ENCODE measurements around the gene CAMK1D.

Gene CAMK1D

GRCh38 chr10:12413369-12413711 is 64.0 kb downstream of the CAMK1D start:
- H3K27me3 ChIP-seq (replicated peaks; ENCODE audit: insufficient read depth, low read length), result no peaks in the 10 kb centered on the region
- no peaks in the 10 kb centered on the region for H3K9me3 ChIP-seq (replicated peaks; ENCODE audit: insufficient read depth, low read length)
- TF ChIP-seq CTCF (IDR thresholded peaks at IDR 0.05; ENCODE audit: low read length) (no peak), EZH2 (optimal IDR thresholded peaks at IDR 0.05; ENCODE audit: low read depth, low read length) (no peak), EZH2phosphoT487 (IDR thresholded peaks at IDR 0.05; ENCODE audit: low read length) (no peak)
- no peaks in the 10 kb centered on the region for H3F3A ChIP-seq (ENCODE audit: insufficient read depth, low read length)
- H3K4me3 ChIP-seq (ENCODE audit: low read length), result no peak overlapping the region
- no peaks in the 10 kb centered on the region for H4K20me1 ChIP-seq (ENCODE audit: insufficient read depth, low read length)
- H3K9me2 ChIP-seq (replicated peaks; ENCODE audit: insufficient read depth, low read length), result no peaks in the 10 kb centered on the region
- no peak for DNase-seq
- no peak overlapping the region for H3K27ac ChIP-seq (ENCODE audit: low read length)
- peaks cover 67% of the 10 kb centered on the region for H3K79me2 ChIP-seq (ENCODE audit: low read length)
- no peaks in the 10 kb centered on the region for H3K4me1 ChIP-seq (ENCODE audit: low read length)
- no peak overlapping the region for H3K4me2 ChIP-seq (ENCODE audit: low read depth, low read length)
- H2AFZ ChIP-seq (ENCODE audit: low read length), result no peak overlapping the region
- no peak overlapping the region for H3K9ac ChIP-seq (ENCODE audit: low read length)
- H3K36me3 ChIP-seq (replicated peaks; ENCODE audit: insufficient read depth, low read length), result no peaks in the 10 kb centered on the region

- no peak overlapping the region for H2AFZ ChIP-seq (ENCODE audit: low read length)
- H3K4me1 ChIP-seq (ENCODE audit: low read length), result no peaks in the 10 kb centered on the region
- no peaks in the 10 kb centered on the region for H3K27me3 ChIP-seq (replicated peaks; ENCODE audit: insufficient read depth, low read length)
- H3K9me3 ChIP-seq (replicated peaks; ENCODE audit: insufficient read depth, low read length), result no peaks in the 10 kb centered on the region
- H4K20me1 ChIP-seq (ENCODE audit: insufficient read depth, low read length), result no peaks in the 10 kb centered on the region
- H3K9me2 ChIP-seq (replicated peaks; ENCODE audit: insufficient read depth, low read length), result no peaks in the 10 kb centered on the region
- no peak overlapping the region for H3K27ac ChIP-seq (ENCODE audit: low read length)
- peaks cover 66% of the 10 kb centered on the region for H3K79me2 ChIP-seq (ENCODE audit: low read length)
- H3K4me2 ChIP-seq (ENCODE audit: low read depth, low read length), result no peak overlapping the region
- H3K36me3 ChIP-seq (replicated peaks; ENCODE audit: insufficient read depth, low read length), result no peaks in the 10 kb centered on the region
- TF ChIP-seq EZH2phosphoT487 (IDR thresholded peaks at IDR 0.05; ENCODE audit: low read length), result no peak
- TF ChIP-seq EZH2 (optimal IDR thresholded peaks at IDR 0.05; ENCODE audit: low read depth, low read length), result no peak
- TF ChIP-seq CTCF (IDR thresholded peaks at IDR 0.05; ENCODE audit: low read length), result no peak
- H3K9ac ChIP-seq (ENCODE audit: low read length), result no peak overlapping the region
- no peak overlapping the region for H3K4me3 ChIP-seq (ENCODE audit: low read length)
- no peaks in the 10 kb centered on the region for H3F3A ChIP-seq (ENCODE audit: insufficient read depth, low read length)
- DNase-seq, result no peak
Measured at GRCh38 chr10:12414278-12414989, 65.1 kb downstream of the CAMK1D start.

GRCh38 chr10:12416344-12417050 is 67.2 kb downstream of the CAMK1D start:
- H3K9me3 ChIP-seq (replicated peaks; ENCODE audit: insufficient read depth, low read length), result no peaks in the 10 kb centered on the region
- no peak overlapping the region for H3K9ac ChIP-seq (ENCODE audit: low read length)
- no peaks in the 10 kb centered on the region for H3K36me3 ChIP-seq (replicated peaks; ENCODE audit: insufficient read depth, low read length)
- no peak for DNase-seq
- no peak overlapping the region for H3K4me3 ChIP-seq (ENCODE audit: low read length)
- no peaks in the 10 kb centered on the region for H3K4me1 ChIP-seq (ENCODE audit: low read length)
- no peaks in the 10 kb centered on the region for H3K9me2 ChIP-seq (replicated peaks; ENCODE audit: insufficient read depth, low read length)
- H3K79me2 ChIP-seq (ENCODE audit: low read length), result peaks cover 65% of the 10 kb centered on the region
- no peaks in the 10 kb centered on the region for H4K20me1 ChIP-seq (ENCODE audit: insufficient read depth, low read length)
- no peak overlapping the region for H3K27ac ChIP-seq (ENCODE audit: low read length)
- H2AFZ ChIP-seq (ENCODE audit: low read length), result no peak overlapping the region
- no peaks in the 10 kb centered on the region for H3K27me3 ChIP-seq (replicated peaks; ENCODE audit: insufficient read depth, low read length)
- H3K4me2 ChIP-seq (ENCODE audit: low read depth, low read length), result no peak overlapping the region
- TF ChIP-seq EZH2phosphoT487 (IDR thresholded peaks at IDR 0.05; ENCODE audit: low read length) (no peak), EZH2 (optimal IDR thresholded peaks at IDR 0.05; ENCODE audit: low read depth, low read length) (no peak), CTCF (IDR thresholded peaks at IDR 0.05; ENCODE audit: low read length) (no peak)
- no peaks in the 10 kb centered on the region for H3F3A ChIP-seq (ENCODE audit: insufficient read depth, low read length)
